HepG2 (cell line): ENCODE measurements around the gene TAF13. TPM values are rescaled to one million over a fixed set of nuclear protein-coding genes. Genes with fewer than 3 reads are reported as not detected.
A peak's percentile ranks its signal among the peaks of the same experiment; 100 is the strongest.
"Not testable (repeated sequence)": the region's sequence is repeated elsewhere in the genome, so short reads cannot be mapped to it uniquely, and the experiment has no call there.

Experiments
- ATAC-seq: fragments of 200-7000 bp; cut with Tn5 transposase; 3 replicates; pipeline ENCODE4 v1.9.1; 2020; ENCODE audit warnings: mild to moderate bottlenecking, moderate library complexity
- BruUV-seq: library from RNA; stranded (reverse); fragments of 400-500 nt; replicated peaks from 2 replicates; lab custom pipeline; 2021; lab: Mats Ljungman, UMichigan
- CTCF ChIA-PET: fragments of 300-600 bp; formaldehyde crosslinking; extraction: SDS; loops from one replicate; lab custom pipeline; 2021; ENCODE audit warnings: low total read pairs, inconsistent platforms, low intra/inter-chr PET ratio; lab: Yijun Ruan, JAX
- POLR2A ChIA-PET: fragments of 350-600 bp; sonication (Branson Sonifier 250); formaldehyde crosslinking; loops from one replicate; lab custom pipeline; 2020; ENCODE audit warnings: antibody characterized with exemption, inconsistent platforms; lab: Yijun Ruan, JAX
- DNase-seq: peaks from one replicate; pipeline ENCODE4 v3.0.0-alpha.2; 2015; ENCODE audit warnings: low spot score
- FAIRE-seq: peaks from 3 replicates; lab custom pipeline; 2011; peaks lifted over from hg19 to GRCh38; lab: Jason Lieb, UNC
- H2AFZ ChIP-seq: one replicate; pipeline ENCODE4 v1.6.1; 2011; ENCODE audit warnings: low read length, inconsistent platforms
- H3K27ac ChIP-seq: fragments of 300-600 bp; 3 replicates; pipeline ENCODE4 v1.8.0; 2011; ENCODE audit warnings: mixed run types, mild to moderate bottlenecking, mixed read lengths, low read length, inconsistent platforms; ENCODE audit not compliant: insufficient read depth; ENCODE audit errors: extremely low read length
- H3K27me3 ChIP-seq, 2 experiments: fragments of 200-600 bp in 1 of 2; 2 replicates in 1 of 2; 3 replicates in 1 of 2; pipeline versions ENCODE4 v1.6.0 to v1.8.0; 2011; ENCODE audit warnings: low read length in 2 of 2, mild to moderate bottlenecking in 2 of 2, moderate library complexity in 2 of 2, inconsistent platforms in 1 of 2; ENCODE audit not compliant: insufficient read depth in 2 of 2, control insufficient read depth in 1 of 2
- H3K36me3 ChIP-seq, 2 experiments: fragments of 200-600 bp in 1 of 2; replicated peaks in 1 of 2; 2 replicates in 1 of 2; 3 replicates in 1 of 2; pipeline versions ENCODE4 v1.5.1 to v1.8.0; 2011; ENCODE audit warnings: low read length in 2 of 2, inconsistent platforms in 1 of 2; ENCODE audit not compliant: insufficient read depth in 2 of 2, control insufficient read depth in 1 of 2
- H3K4me1 ChIP-seq: 2 replicates; pipeline ENCODE4 v1.5.1; 2012; ENCODE audit warnings: low read length, inconsistent platforms; ENCODE audit not compliant: insufficient read depth
- H3K4me2 ChIP-seq: 2 replicates; pipeline ENCODE4 v1.6.0; 2011; ENCODE audit warnings: low read depth, low read length, inconsistent platforms
- H3K4me3 ChIP-seq, 3 experiments: fragments of 200-600 bp in 1 of 3; sonication (generic), shearing (Covaris generic) in 1 of 3; replicated peaks in 1 of 3; 2 replicates each; pipeline ENCODE4 v1.5.1; 2011 to 2016; ENCODE audit warnings: low read length in 3 of 3, inconsistent platforms in 2 of 3, low read depth in 2 of 3, mild to moderate bottlenecking in 2 of 3, control low read depth in 1 of 3, mixed read lengths in 1 of 3; ENCODE audit not compliant: insufficient read depth in 1 of 3
- H3K79me2 ChIP-seq: one replicate; pipeline ENCODE4 v1.6.1; 2011; ENCODE audit warnings: low read length, inconsistent platforms; ENCODE audit not compliant: insufficient read depth
- H3K9ac ChIP-seq: 2 replicates; pipeline ENCODE4 v1.6.0; 2011; ENCODE audit warnings: mild to moderate bottlenecking, low read depth, low read length, inconsistent platforms; ENCODE audit not compliant: insufficient read depth
- H3K9me3 ChIP-seq: 2 replicates; pipeline ENCODE4 v1.5.1; 2012; ENCODE audit warnings: mild to moderate bottlenecking, low read length
- H4K20me1 ChIP-seq: 2 replicates; pipeline ENCODE4 v1.6.0; 2011; ENCODE audit warnings: inconsistent platforms, mild to moderate bottlenecking, low read length, moderate library complexity; ENCODE audit not compliant: insufficient read depth
- FIP1L1 ChIP-seq: fragments of 200-400 bp; formaldehyde crosslinking; IDR thresholded peaks from 2 replicates; pipeline ENCODE4 v1.6.1; 2018; ENCODE audit warnings: low read depth, mild to moderate bottlenecking, low read length, moderate library complexity, borderline replicate concordance; ENCODE audit not compliant: insufficient read depth
- NRL ChIP-seq: sonication (generic); formaldehyde crosslinking; IDR thresholded peaks from 2 replicates; pipeline ENCODE4 v1.5.0; 2020; ENCODE audit warnings: missing genetic modification reagents, mild to moderate bottlenecking, moderate library complexity, borderline replicate concordance
- SALL1 ChIP-seq: sonication (generic); formaldehyde crosslinking; IDR thresholded peaks from 2 replicates; pipeline ENCODE4 v1.8.0; 2022; ENCODE audit warnings: mild to moderate bottlenecking, missing genetic modification reagents
- ZNF160 ChIP-seq: sonication (generic); formaldehyde crosslinking; IDR thresholded peaks from 2 replicates; pipeline ENCODE4 v1.8.0; 2022; ENCODE audit warnings: mild to moderate bottlenecking, inconsistent platforms, missing genetic modification reagents
- ZNF770 ChIP-seq: sonication (generic); formaldehyde crosslinking; IDR thresholded peaks from 2 replicates; pipeline ENCODE4 v1.5.0; 2020; ENCODE audit warnings: mild to moderate bottlenecking, missing genetic modification reagents
- whole genome bisulfite sequencing: methylation state at CpG from one replicate; pipeline ENCODE4 v1.1.6; 2017; ENCODE audit warnings: low lambda C conversion rate; 5-methylcytosine and 5-hydroxymethylcytosine counted together
- in situ Hi-C: cut with HindIII; loops from 2 replicates; pipeline ENCODE4 v1.10.0; 2017; ENCODE audit warnings: low pct_unique_long_range_greater_than_20kb; ENCODE audit not compliant: extremely low pct_ligation_motif_present
- intact Hi-C: fragments of 100-400 bp; cut with micrococcal nuclease; formaldehyde crosslinking; loops from one replicate; pipeline ENCODE4 v1.10.0; 2022; ENCODE audit not compliant: unreplicated experiment
- polyA plus RNA-seq, 8 experiments: library from polyadenylated mRNA; depleted of rRNA in 3 of 8; stranded (reverse) in 7 of 8; unstranded in 1 of 8; fragments of >200 nt; fragmentation: Illumina TruSeq in 4 of 8; extraction: Trizol in 4 of 8; gene quantifications; 2 replicates each; pipeline versions ENCODE4 v1.2.1 to v1.2.3, GENCODE V29; 2011 to 2016; ENCODE audit warnings: low read depth in 4 of 8, missing spikeins in 1 of 8, mixed read lengths in 1 of 8; ENCODE audit not compliant: insufficient read depth in 1 of 8
- total RNA-seq, 5 experiments: library from RNA; depleted of rRNA; stranded (reverse); fragments of >200 nt; fragmentation: Illumina TruSeq; extraction: Trizol; gene quantifications; 2 replicates each; pipeline ENCODE4 v1.2.3, GENCODE V29; 2016; ENCODE audit warnings: low read depth in 1 of 5

Gene TAF13
- total and polyA plus RNA-seq, 2 of the 13 experiments (the other 11 are each of a cell fraction or from before 2014, with no cell fraction given) = 11.5 to 36.3 TPM

GRCh38 chr1:109056064-109056463 is 19.7 kb downstream of the TAF13 start (continued):
- TF ChIP-seq ZNF160 (CRISPR knock-in tag) = no peak
- no peak for TF ChIP-seq FIP1L1
- no peak for TF ChIP-seq SALL1
- no peak for TF ChIP-seq NRL
- TF ChIP-seq, all 625 proteins: peak for 0

GRCh38 chr1:109052145-109052544 is 23.7 kb downstream of the TAF13 start:
- in situ Hi-C loops = not testable (repeated sequence)
- TF ChIP-seq ZNF770 (CRISPR knock-in tag) = peak; percentile 73
- TF ChIP-seq, all 625 proteins: peak for 1; not testable (repeated sequence) for 624
- H3K79me2 ChIP-seq, H3K36me3 ChIP-seq, DNase-seq, H3K4me2 ChIP-seq, BruUV-seq, ATAC-seq, intact Hi-C loops, POLR2A ChIA-PET, FAIRE-seq, H2AFZ ChIP-seq, H3K9me3 ChIP-seq, H3K27me3 ChIP-seq, H3K9ac ChIP-seq, H4K20me1 ChIP-seq, H3K4me3 ChIP-seq, H3K27ac ChIP-seq, CTCF ChIA-PET: not testable (repeated sequence)
- 80% methylated on average over 3 of the region's 3 CpGs for WGBS
- peaks cover 19% of the 10 kb centered on the region for H3K4me1 ChIP-seq
